GM12878 (cell line): ENCODE measurements around the gene TSSC4. TPM values are rescaled to one million over a fixed set of nuclear protein-coding genes. Genes with fewer than 3 reads are reported as not detected.

Experiments
- EZH2 ChIP-seq: IDR thresholded peaks from 2 replicates; pipeline ENCODE4 v1.6.1; 2012; ENCODE audit warnings: low read depth, mild to moderate bottlenecking, control low read depth, inconsistent platforms, low read length, borderline replicate concordance; ENCODE audit not compliant: control insufficient read depth
- FOXK2 ChIP-seq: fragments of 450-650 bp; IDR thresholded peaks from 2 replicates; pipeline ENCODE4 v1.6.1; 2017; ENCODE audit warnings: mild to moderate bottlenecking, moderate library complexity
- GABPA ChIP-seq: IDR thresholded peaks from 2 replicates; pipeline ENCODE4 v1.6.1; 2014; ENCODE audit warnings: antibody characterized with exemption, low read depth, mild to moderate bottlenecking, inconsistent platforms
- KLF5 ChIP-seq: fragments of 450-650 bp; IDR thresholded peaks from 2 replicates; pipeline ENCODE4 v1.6.1; 2014; ENCODE audit warnings: mild to moderate bottlenecking; ENCODE audit not compliant: partially characterized antibody
- NFYB ChIP-seq: IDR thresholded peaks from 2 replicates; pipeline ENCODE4 v1.6.1; 2011; ENCODE audit warnings: low read depth, mild to moderate bottlenecking, low read length, improper control_type of control experiment, moderate library complexity; ENCODE audit not compliant: insufficient read depth
- SIN3A ChIP-seq: IDR thresholded peaks from 2 replicates; pipeline ENCODE4 v1.6.1; 2012; ENCODE audit warnings: low read depth, low read length, improper control_type of control experiment
- SIX5 ChIP-seq: IDR thresholded peaks from 2 replicates; pipeline ENCODE4 v1.6.1; 2011; ENCODE audit warnings: mild to moderate bottlenecking, low read depth, low read length, moderate library complexity; ENCODE audit not compliant: severe bottlenecking
- SMAD1 ChIP-seq: fragments of 450-650 bp; IDR thresholded peaks from 2 replicates; pipeline ENCODE4 v1.6.1; 2018; ENCODE audit warnings: mild to moderate bottlenecking, low read depth; ENCODE audit not compliant: partially characterized antibody
- SPI1 ChIP-seq: IDR thresholded peaks from 2 replicates; pipeline ENCODE4 v1.6.1; 2011; ENCODE audit warnings: low read depth, mild to moderate bottlenecking, low read length, moderate library complexity, borderline replicate concordance; ENCODE audit not compliant: insufficient read depth
- SRF ChIP-seq, 2 experiments: IDR thresholded peaks; 2 replicates each; pipeline ENCODE4 v1.6.1; 2011; ENCODE audit warnings: low read depth in 2 of 2, low read length in 2 of 2, mild to moderate bottlenecking in 1 of 2, moderate library complexity in 1 of 2
- YY1 ChIP-seq: IDR thresholded peaks from 2 replicates; pipeline ENCODE4 v1.6.1; 2011; ENCODE audit warnings: low read depth, mild to moderate bottlenecking, low read length
- ZSCAN29 ChIP-seq: fragments of 450-650 bp; IDR thresholded peaks from 2 replicates; pipeline ENCODE4 v1.6.1; 2017; ENCODE audit warnings: mild to moderate bottlenecking, moderate library complexity
- ZZZ3 ChIP-seq: IDR thresholded peaks from 2 replicates; pipeline ENCODE4 v1.6.1; 2011; ENCODE audit warnings: low read depth; ENCODE audit not compliant: control insufficient read depth, insufficient read length
- polyA plus RNA-seq, 11 experiments: library from polyadenylated mRNA; depleted of rRNA in 4 of 11; unstranded in 6 of 11; stranded (reverse) in 5 of 11; fragments of >200 nt; fragmentation: Nextera tagmentation in 4 of 11; fragmentation: Illumina TruSeq in 1 of 11; extraction: Ambion mirVana in 4 of 11; extraction: Trizol in 1 of 11; gene quantifications; 1 replicate in 1 of 11; 2 replicates in 10 of 11; pipeline versions ENCODE4 v1.2.1 to v1.2.3, GENCODE V29; 2011 to 2016; ENCODE audit warnings: inconsistent platforms in 2 of 11, missing spikeins in 2 of 11, low read depth in 1 of 11
- total RNA-seq, 4 experiments: library from RNA; depleted of rRNA in 3 of 4; stranded (reverse); fragments of >200 nt in 3 of 4; fragmentation: Illumina TruSeq in 1 of 4; extraction: Trizol in 1 of 4; gene quantifications; 2 replicates each; pipeline versions ENCODE4 v1.2.1 to v1.2.3, GENCODE V29; 2013 to 2021
- TF ChIP-seq, protein P1 (sequence below): IDR thresholded peaks from 2 replicates; pipeline ENCODE4 v1.6.1; 2011; ENCODE audit warnings: borderline replicate concordance, low read depth, mild to moderate bottlenecking, moderate library complexity, low read length; ENCODE audit not compliant: insufficient read depth, poor library complexity, severe bottlenecking
- TF ChIP-seq, protein P2 (sequence below): fragments of 450-650 bp; IDR thresholded peaks from 2 replicates; pipeline ENCODE4 v1.6.1; 2017; ENCODE audit warnings: mild to moderate bottlenecking
- TF ChIP-seq, protein P3 (sequence below): IDR thresholded peaks from 2 replicates; pipeline ENCODE4 v1.6.1; 2011; ENCODE audit warnings: low read depth, mild to moderate bottlenecking, low read length, moderate library complexity, borderline replicate concordance; ENCODE audit errors: extremely low read depth
- TF ChIP-seq, protein P4 (sequence below): IDR thresholded peaks from 2 replicates; pipeline ENCODE4 v1.6.1; 2012; ENCODE audit warnings: low read depth, low read length, improper control_type of control experiment
- TF ChIP-seq, protein P5 (sequence below): fragments of 450-650 bp; IDR thresholded peaks from 2 replicates; pipeline ENCODE4 v1.6.1; 2017; ENCODE audit warnings: mild to moderate bottlenecking, low read depth, inconsistent platforms; ENCODE audit not compliant: poor library complexity, severe bottlenecking
- TF ChIP-seq, protein P6 (sequence below): fragments of 450-650 bp; formaldehyde crosslinking; IDR thresholded peaks from 2 replicates; pipeline ENCODE4 v1.4.0; 2022; ENCODE audit warnings: mild to moderate bottlenecking, moderate library complexity

Gene TSSC4
- total and polyA plus RNA-seq, 10 of the 15 experiments (the other 5 are each of a cell fraction or from before 2014, with no cell fraction given): 0.69 to 70.1 (median 25.7) TPM

DNA sequence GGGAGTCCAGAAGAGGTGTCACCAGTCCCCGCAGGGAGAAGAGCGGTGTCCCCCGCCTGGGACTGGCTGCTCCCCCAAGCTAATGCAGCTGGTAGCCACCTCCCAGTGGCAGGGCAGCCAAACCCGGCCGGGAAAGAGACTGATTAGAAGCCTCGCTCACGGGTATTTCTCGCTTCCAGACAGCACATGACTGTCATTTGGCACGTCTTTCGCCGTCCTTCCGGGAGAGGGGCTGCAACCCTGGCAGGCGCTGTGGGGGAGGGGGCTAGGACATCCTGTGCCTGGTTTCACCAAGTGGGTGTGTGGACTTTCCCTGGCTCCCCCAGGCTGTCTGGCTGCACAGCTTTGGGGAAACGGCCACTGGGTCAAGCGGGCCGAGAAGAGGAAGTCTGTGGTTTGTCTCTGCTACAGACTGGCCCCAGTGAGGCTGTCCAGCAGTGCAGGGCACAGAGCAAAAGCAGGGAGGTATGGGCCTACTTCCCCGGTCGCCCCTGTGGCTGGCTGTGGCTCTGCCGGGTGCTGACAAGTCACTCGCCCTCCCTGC, 19.7 kb upstream of the TSSC4 start (continued):
- TF ChIP-seq YY1 (no peak), SIX5 (no peak), NFYB (no peak), KLF5 (no peak), SPI1 (peak; percentile 83), ZSCAN29 (no peak), SRF (IDR thresholded peaks at IDR 0.05; ENCODE audit: low read depth in 2 of 2, low read length in 2 of 2) (no peak), GABPA (no peak), SMAD1 (no peak), SIN3A (no peak), EZH2 (no peak), ZZZ3 (no peak), FOXK2 (no peak)
- TF ChIP-seq, protein P1, sequence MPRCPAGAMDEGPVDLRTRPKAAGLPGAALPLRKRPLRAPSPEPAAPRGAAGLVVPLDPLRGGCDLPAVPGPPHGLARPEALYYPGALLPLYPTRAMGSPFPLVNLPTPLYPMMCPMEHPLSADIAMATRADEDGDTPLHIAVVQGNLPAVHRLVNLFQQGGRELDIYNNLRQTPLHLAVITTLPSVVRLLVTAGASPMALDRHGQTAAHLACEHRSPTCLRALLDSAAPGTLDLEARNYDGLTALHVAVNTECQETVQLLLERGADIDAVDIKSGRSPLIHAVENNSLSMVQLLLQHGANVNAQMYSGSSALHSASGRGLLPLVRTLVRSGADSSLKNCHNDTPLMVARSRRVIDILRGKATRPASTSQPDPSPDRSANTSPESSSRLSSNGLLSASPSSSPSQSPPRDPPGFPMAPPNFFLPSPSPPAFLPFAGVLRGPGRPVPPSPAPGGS: no peak
- TF ChIP-seq, protein P2, sequence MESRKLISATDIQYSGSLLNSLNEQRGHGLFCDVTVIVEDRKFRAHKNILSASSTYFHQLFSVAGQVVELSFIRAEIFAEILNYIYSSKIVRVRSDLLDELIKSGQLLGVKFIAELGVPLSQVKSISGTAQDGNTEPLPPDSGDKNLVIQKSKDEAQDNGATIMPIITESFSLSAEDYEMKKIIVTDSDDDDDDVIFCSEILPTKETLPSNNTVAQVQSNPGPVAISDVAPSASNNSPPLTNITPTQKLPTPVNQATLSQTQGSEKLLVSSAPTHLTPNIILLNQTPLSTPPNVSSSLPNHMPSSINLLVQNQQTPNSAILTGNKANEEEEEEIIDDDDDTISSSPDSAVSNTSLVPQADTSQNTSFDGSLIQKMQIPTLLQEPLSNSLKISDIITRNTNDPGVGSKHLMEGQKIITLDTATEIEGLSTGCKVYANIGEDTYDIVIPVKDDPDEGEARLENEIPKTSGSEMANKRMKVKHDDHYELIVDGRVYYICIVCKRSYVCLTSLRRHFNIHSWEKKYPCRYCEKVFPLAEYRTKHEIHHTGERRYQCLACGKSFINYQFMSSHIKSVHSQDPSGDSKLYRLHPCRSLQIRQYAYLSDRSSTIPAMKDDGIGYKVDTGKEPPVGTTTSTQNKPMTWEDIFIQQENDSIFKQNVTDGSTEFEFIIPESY: no peak
- TF ChIP-seq, protein P3, sequence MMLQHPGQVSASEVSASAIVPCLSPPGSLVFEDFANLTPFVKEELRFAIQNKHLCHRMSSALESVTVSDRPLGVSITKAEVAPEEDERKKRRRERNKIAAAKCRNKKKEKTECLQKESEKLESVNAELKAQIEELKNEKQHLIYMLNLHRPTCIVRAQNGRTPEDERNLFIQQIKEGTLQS: no peak
- TF ChIP-seq, protein P4, sequence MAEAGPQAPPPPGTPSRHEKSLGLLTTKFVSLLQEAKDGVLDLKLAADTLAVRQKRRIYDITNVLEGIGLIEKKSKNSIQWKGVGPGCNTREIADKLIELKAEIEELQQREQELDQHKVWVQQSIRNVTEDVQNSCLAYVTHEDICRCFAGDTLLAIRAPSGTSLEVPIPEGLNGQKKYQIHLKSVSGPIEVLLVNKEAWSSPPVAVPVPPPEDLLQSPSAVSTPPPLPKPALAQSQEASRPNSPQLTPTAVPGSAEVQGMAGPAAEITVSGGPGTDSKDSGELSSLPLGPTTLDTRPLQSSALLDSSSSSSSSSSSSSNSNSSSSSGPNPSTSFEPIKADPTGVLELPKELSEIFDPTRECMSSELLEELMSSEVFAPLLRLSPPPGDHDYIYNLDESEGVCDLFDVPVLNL: no peak
- TF ChIP-seq, protein P5, sequence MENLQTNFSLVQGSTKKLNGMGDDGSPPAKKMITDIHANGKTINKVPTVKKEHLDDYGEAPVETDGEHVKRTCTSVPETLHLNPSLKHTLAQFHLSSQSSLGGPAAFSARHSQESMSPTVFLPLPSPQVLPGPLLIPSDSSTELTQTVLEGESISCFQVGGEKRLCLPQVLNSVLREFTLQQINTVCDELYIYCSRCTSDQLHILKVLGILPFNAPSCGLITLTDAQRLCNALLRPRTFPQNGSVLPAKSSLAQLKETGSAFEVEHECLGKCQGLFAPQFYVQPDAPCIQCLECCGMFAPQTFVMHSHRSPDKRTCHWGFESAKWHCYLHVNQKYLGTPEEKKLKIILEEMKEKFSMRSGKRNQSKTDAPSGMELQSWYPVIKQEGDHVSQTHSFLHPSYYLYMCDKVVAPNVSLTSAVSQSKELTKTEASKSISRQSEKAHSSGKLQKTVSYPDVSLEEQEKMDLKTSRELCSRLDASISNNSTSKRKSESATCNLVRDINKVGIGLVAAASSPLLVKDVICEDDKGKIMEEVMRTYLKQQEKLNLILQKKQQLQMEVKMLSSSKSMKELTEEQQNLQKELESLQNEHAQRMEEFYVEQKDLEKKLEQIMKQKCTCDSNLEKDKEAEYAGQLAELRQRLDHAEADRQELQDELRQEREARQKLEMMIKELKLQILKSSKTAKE: peak; percentile 84
- TF ChIP-seq, protein P6, sequence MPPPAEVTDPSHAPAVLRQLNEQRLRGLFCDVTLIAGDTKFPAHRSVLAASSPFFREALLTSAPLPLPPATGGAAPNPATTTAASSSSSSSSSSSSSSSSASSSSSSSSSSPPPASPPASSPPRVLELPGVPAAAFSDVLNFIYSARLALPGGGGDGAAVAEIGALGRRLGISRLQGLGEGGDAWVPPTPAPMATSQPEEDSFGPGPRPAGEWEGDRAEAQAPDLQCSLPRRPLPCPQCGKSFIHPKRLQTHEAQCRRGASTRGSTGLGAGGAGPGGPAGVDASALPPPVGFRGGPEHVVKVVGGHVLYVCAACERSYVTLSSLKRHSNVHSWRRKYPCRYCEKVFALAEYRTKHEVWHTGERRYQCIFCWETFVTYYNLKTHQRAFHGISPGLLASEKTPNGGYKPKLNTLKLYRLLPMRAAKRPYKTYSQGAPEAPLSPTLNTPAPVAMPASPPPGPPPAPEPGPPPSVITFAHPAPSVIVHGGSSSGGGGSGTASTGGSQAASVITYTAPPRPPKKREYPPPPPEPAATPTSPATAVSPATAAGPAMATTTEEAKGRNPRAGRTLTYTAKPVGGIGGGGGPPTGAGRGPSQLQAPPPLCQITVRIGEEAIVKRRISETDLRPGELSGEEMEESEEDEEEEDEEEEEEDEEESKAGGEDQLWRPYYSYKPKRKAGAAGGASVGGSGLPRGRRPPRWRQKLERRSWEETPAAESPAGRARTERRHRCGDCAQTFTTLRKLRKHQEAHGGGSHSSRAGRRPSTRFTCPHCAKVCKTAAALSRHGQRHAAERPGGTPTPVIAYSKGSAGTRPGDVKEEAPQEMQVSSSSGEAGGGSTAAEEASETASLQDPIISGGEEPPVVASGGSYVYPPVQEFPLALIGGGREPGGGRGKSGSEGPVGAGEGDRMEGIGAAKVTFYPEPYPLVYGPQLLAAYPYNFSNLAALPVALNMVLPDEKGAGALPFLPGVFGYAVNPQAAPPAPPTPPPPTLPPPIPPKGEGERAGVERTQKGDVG: no peak
